ENCODE data around the gene C6orf58. TPM values are rescaled to one million over a fixed set of nuclear protein-coding genes. Genes with fewer than 3 reads are reported as not detected.
A peak's percentile ranks its signal among the peaks of the same experiment; 100 is the strongest.

Gene C6orf58
- total RNA-seq, 1 experiment from 2014 or later: not detected

DNA sequence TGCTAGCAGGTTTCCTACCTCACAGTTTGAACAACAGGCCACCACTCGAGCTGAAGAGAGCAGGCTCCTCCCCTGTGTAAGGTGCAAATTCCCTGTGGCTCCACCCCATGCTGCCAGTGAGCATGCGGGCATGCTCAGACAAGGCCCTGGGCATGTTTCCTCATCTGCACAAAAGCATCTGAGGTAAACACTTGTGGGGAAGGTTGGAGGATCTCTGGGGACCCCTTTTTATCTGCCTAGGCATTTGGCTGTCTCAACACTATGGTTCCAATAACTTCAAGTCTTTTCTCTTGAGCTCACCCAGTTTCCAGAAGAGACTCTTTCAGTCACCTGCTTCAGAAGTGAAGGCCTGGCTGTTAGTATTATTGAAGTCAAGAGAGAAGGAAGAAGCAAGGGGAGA is 9.4 kb downstream of the C6orf58 start:
- no peak overlapping the region for H3K4me2 ChIP-seq (ENCODE audit: insufficient read depth, insufficient read length, low read length)
- H3K4me1 ChIP-seq (ENCODE audit: insufficient read depth, low read length): no peaks in the 10 kb centered on the region
- H4K8ac ChIP-seq (replicated peaks; ENCODE audit: insufficient read length, low read depth, low read length): no peak overlapping the region
- H3K23ac ChIP-seq (ENCODE audit: insufficient read length, low read depth, low read length): no peak overlapping the region
- DNase-seq: peak; percentile 78
- no peak overlapping the region for H2BK15ac ChIP-seq (ENCODE audit: low read depth, low read length)
- no peak overlapping the region for H3K9ac ChIP-seq (ENCODE audit: extremely low read depth, insufficient read length, low read length)
- peak overlapping the region; percentile 18 for H2BK12ac ChIP-seq (ENCODE audit: insufficient read length, low read depth, low read length)
- no peak overlapping the region for H2AK5ac ChIP-seq (ENCODE audit: insufficient read length, low read length)
- no peak overlapping the region for H4K5ac ChIP-seq (ENCODE audit: insufficient read length, low read depth, low read length)
- TF ChIP-seq, protein P1, sequence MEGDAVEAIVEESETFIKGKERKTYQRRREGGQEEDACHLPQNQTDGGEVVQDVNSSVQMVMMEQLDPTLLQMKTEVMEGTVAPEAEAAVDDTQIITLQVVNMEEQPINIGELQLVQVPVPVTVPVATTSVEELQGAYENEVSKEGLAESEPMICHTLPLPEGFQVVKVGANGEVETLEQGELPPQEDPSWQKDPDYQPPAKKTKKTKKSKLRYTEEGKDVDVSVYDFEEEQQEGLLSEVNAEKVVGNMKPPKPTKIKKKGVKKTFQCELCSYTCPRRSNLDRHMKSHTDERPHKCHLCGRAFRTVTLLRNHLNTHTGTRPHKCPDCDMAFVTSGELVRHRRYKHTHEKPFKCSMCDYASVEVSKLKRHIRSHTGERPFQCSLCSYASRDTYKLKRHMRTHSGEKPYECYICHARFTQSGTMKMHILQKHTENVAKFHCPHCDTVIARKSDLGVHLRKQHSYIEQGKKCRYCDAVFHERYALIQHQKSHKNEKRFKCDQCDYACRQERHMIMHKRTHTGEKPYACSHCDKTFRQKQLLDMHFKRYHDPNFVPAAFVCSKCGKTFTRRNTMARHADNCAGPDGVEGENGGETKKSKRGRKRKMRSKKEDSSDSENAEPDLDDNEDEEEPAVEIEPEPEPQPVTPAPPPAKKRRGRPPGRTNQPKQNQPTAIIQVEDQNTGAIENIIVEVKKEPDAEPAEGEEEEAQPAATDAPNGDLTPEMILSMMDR (conservative IDR thresholded peaks at IDR 0.05): no peak
- peak overlapping the region; percentile 98 for H2AFZ ChIP-seq (ENCODE audit: low read length)
- H3K56ac ChIP-seq (ENCODE audit: insufficient read length, low read depth, low read length): no peak overlapping the region
- H3K27ac ChIP-seq (ENCODE audit: insufficient read length, low read depth, low read length): no peak overlapping the region
- no peak overlapping the region for H2BK120ac ChIP-seq (ENCODE audit: low read depth, low read length, poor library complexity, severe bottlenecking)
- no peaks in the 10 kb centered on the region for H3K23me2 ChIP-seq (ENCODE audit: insufficient read length, low read depth, low read length, poor library complexity, severe bottlenecking)
- peaks cover 5 to 7% of the 10 kb centered on the region in 2 experiments for H3K4me1 Mint-ChIP-seq
- no peaks in the 10 kb centered on the region for H3K36me3 Mint-ChIP-seq (ENCODE audit: insufficient read depth in 1 of 3, low read depth in 3 of 3)
- no peaks in the 10 kb centered on the region for H3K9me3 ChIP-seq (ENCODE audit: control insufficient read depth, low read depth, low read length)
- H2BK20ac ChIP-seq (ENCODE audit: low read depth, low read length, poor library complexity, severe bottlenecking): no peak overlapping the region
- no peak overlapping the region for H3K4me3 Mint-ChIP-seq
- H4K91ac ChIP-seq (ENCODE audit: insufficient read length, low read depth, low read length): no peak overlapping the region
- no peaks in the 10 kb centered on the region; the same call in 1 of the 2 replicates for H3K27me3 Mint-ChIP-seq (ENCODE audit: low read depth)
- H2BK5ac ChIP-seq (ENCODE audit: insufficient read length, low read length): no peak overlapping the region
- no peaks in the 10 kb centered on the region for H3K79me1 ChIP-seq (ENCODE audit: insufficient read depth, low read depth, low read length, poor library complexity, severe bottlenecking)
- no CpG with 5 or more reads among the region's 2 CpGs for WGBS (ENCODE audit: extremely low coverage, insufficient read length, low lambda C conversion rate)
- no peak overlapping the region for H3T11ph ChIP-seq (ENCODE audit: low read length)
- H3K9me3 Mint-ChIP-seq: no peaks in the 10 kb centered on the region
- H3K79me2 ChIP-seq (ENCODE audit: insufficient read depth, low read length): no peaks in the 10 kb centered on the region
- peak overlapping the region in 2 of 3 experiments; percentile 32 to 60; a peak in 2 of 7 replicates for H3K27ac Mint-ChIP-seq
- H3K27me3 ChIP-seq (ENCODE audit: insufficient read depth, low read length): no peaks in the 10 kb centered on the region
- no peak overlapping the region for H3K14ac ChIP-seq (ENCODE audit: insufficient read depth, low read length)
- H3K18ac ChIP-seq (ENCODE audit: insufficient read length, low read depth, low read length): no peak overlapping the region
- H4K20me1 ChIP-seq (ENCODE audit: control insufficient read depth, insufficient read depth, insufficient read length): no peaks in the 10 kb centered on the region
- H3K4ac ChIP-seq (ENCODE audit: low read depth, low read length): no peak overlapping the region

Measured in H9 (cell line).